ENCODE measurements around the gene WNT3.

WNT3 gene

DNA sequence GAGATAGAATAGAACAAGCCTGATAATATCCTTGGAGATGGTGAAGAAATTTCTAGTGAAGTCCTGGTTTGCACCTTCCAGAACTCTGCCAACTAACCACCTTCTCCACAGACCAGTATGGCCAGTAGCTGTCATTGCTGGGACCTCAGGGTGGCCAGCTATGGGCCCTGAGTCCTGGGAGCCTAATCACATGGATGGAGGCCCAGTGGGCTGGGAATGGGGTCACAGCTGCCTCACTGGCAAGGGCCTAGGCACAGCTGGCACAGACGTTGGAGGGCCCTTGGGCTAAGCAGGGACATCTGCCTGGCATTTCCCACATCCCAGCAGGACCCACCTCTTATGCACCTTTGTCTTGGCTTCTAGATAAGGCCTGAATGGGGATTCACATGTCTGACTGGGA, 7.6 kb upstream of the WNT3 start:
- no peak for TF ChIP-seq ZFX (IDR thresholded peaks at IDR 0.05; ENCODE audit: borderline replicate concordance)
- no peak for TF ChIP-seq CTCF (IDR thresholded peaks at IDR 0.05)

DNA sequence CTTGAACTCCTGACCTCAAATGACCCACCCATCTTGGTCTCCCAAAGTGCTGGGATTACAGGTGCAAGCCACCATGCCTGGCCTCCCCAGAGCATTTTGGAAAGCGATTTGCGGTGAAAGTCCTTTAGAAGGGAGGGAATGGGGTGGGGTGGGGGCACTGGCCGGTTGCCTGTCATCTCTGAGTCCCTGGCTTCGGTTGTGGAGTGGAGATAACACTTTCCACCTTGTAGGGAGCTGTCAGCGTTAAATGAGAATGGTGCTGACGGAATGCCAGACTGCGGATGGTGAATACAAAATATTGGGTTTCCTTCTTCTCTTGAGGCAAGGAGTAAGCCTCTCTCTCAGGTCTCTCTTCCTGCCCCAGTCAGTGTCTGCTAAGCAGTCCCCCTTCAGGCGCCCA, 5.2 kb upstream of the WNT3 start:
- no peak overlapping the region for H3K27ac ChIP-seq
- no peak for TF ChIP-seq ZFX (IDR thresholded peaks at IDR 0.05; ENCODE audit: borderline replicate concordance)
- no peak for TF ChIP-seq CTCF (IDR thresholded peaks at IDR 0.05)

More for the DNA sequence above, 7.6 kb upstream of the WNT3 start:
- no peak overlapping the region for H3K27ac ChIP-seq

DNA sequence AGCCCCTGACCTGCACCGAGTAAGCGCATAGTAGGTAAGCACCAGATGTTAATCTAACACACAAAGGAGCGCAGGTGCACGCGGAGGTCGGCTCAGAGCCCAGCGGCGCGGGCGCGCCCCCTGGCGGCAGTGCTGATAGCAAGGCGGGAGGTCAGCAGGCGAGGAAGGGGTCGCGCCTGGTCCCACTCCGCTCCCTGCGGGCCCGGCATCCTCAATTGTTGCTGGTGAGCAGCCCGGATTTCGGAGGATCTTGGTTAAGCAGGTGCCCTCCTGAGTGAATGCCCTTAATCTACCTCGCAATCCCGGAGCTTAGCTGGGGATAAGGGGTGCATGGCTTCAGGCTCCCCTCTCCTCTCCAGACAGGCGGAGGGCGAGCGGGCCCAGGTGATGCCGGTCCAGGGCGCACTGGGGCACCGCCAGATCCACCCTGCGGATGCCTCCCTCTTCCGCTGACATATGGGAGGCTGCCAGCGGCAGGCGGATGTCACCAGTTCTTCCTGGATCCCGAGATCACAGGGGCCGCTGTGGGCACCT, 4.0 kb upstream of the WNT3 start:
- H3K27ac ChIP-seq = no peak overlapping the region
- TF ChIP-seq CTCF (IDR thresholded peaks at IDR 0.05) = peak; percentile 95
- no peak for TF ChIP-seq ZFX (IDR thresholded peaks at IDR 0.05; ENCODE audit: borderline replicate concordance)

DNA sequence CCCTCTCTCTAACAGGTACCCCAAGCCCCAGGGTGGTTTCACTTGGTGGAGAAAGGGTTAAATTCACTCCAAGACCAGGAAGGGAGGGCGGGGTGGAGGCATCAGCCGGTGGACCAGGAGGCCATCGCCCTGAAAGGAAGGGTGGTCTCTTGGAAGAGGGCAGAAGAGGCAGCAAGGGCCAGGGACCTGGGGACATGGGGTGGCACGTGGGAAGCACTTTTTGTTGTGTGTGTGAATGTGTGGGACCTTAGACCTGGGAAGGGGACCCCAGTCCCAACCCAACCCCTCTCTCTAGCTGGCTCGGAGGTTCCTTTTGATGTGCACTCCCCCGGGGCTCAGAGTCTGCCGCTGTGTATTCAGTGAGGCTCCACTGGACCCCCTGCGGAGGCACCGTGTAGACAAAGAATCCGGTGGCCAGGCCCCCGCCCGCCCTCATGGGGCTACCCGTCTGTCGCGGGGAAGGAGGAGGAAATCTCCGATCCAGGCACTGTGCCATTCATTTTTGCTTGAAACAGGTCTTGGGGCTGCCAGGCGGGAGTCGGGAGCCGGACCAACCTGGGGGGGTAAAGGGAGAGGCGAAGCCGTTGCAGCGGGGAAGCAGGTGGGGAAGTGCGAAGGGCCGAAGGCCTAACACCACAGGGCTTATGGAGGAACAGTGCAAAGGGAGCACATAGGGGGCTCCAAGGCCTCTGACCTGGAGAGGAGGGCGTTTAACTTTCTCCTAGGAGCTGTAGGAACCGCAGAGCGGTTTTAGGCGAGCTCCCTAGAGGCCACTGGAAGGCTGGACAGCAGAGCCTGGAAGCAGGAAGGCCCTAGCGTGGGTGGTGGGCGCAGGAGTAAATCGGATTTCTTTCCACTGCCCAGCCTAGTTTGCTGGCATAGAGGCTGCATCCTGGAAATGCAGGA, 3.2 kb upstream of the WNT3 start:
- H3K27ac ChIP-seq = no peak overlapping the region
- TF ChIP-seq ZFX (IDR thresholded peaks at IDR 0.05; ENCODE audit: borderline replicate concordance) (no peak), CTCF (IDR thresholded peaks at IDR 0.05) (no peak)

DNA sequence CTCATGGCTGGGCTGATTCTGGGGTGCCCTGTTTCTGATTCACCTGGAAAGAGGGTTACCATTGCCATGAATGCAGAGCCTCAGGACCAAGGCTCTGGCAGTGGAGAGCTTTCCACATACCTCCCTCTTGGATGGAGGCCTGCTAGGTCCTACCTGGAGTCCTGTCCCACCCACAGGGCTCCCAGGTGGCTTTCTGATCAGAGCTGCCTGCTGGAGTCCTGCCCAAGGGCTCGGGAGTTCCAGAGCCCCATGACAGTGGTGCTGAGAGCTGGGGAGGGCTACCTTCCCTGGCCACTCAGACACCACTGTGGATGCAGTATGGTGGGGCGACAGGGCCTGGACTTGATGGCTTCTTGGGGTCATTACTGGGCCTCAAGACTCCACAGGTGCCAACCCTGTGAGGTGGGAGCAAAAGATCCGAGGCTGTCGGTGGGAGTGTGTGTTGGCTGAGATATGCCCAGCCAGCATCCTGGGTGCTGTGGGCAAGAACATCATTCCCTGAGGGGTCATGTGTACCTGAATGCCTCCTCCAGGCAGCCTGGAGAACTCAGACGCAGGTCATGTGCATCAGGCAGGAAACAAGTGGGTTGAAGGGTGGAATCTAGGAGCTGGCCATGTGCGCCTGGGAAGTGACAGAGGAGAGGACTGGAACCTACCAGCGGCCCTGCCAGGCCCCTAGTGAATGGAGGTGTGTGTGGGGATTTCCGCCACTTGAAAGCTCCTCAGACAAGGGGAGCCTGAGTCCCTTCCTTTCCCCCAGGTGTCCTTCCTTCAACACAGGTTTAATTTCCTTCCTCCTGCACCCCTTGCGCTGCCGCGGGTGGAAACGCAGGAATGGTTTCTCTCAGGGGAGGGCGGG, 2.3 kb upstream of the WNT3 start:
- TF ChIP-seq CTCF (IDR thresholded peaks at IDR 0.05) (no peak), ZFX (IDR thresholded peaks at IDR 0.05; ENCODE audit: borderline replicate concordance) (no peak)

GRCh38 chr17:46819906-46820351, 1.4 kb upstream of the WNT3 start:
- no peak overlapping the region for H3K27ac ChIP-seq
- TF ChIP-seq CTCF (IDR thresholded peaks at IDR 0.05) (no peak), ZFX (IDR thresholded peaks at IDR 0.05; ENCODE audit: borderline replicate concordance) (no peak)

More for the DNA sequence above, 2.3 kb upstream of the WNT3 start:
- H3K27ac ChIP-seq = no peak overlapping the region

Data from 22Rv1 (cell line).